Upper lobe of left lung (tissue), 6 donors: ENCODE results near the gene HDX. TPM values are rescaled to one million over a fixed set of nuclear protein-coding genes. Genes with fewer than 3 reads are reported as not detected.

Experiments used
- ATAC-seq, 2 donors: fragments of 200-7000 bp; cut with Tn5 transposase; one replicate each; pipeline ENCODE4 v1.9.1; 2022; ENCODE audit warnings: mild to moderate bottlenecking in 2 of 2, moderate library complexity in 2 of 2; ENCODE audit not compliant: low FRiP score in 2 of 2
- DNase-seq, 2 donors: peaks; one replicate each; pipeline ENCODE4 v3.0.0-alpha.2; 2019 to 2020
- H3K27ac ChIP-seq, 4 donors: fragments of 200-600 bp; sonication (generic); one replicate each; pipeline ENCODE4 v1.5.1; 2016 to 2019
- H3K27me3 ChIP-seq, 4 donors: fragments of 200-600 bp; sonication (generic); one replicate each; pipeline ENCODE4 v1.5.1; 2017 to 2019
- H3K36me3 ChIP-seq, 4 donors: fragments of 200-600 bp; sonication (generic); one replicate each; pipeline ENCODE4 v1.5.1; 2016 to 2019
- H3K4me1 ChIP-seq, 4 donors: fragments of 200-600 bp; sonication (generic); one replicate each; pipeline ENCODE4 v1.5.1; 2018 to 2019
- H3K4me3 ChIP-seq, 4 donors: fragments of 200-600 bp; sonication (generic); one replicate each; pipeline ENCODE4 v1.5.1; 2017 to 2019; ENCODE audit warnings: mild to moderate bottlenecking in 2 of 4, moderate library complexity in 1 of 4
- H3K9me3 ChIP-seq, 4 donors: fragments of 200-600 bp; sonication (generic); one replicate each; pipeline ENCODE4 v1.5.1; 2018 to 2019
- CTCF ChIP-seq, 6 experiments: fragments of 450-650 bp in 4 of 6; fragments of 200-600 bp in 2 of 6; sonication (generic) in 2 of 6; IDR thresholded peaks; one replicate each; pipeline ENCODE4 v1.5.1; 2016 to 2019; ENCODE audit warnings: antibody characterized with exemption in 6 of 6
- EP300 ChIP-seq, 4 donors: sonication (generic); formaldehyde crosslinking; IDR thresholded peaks; one replicate each; pipeline ENCODE4 v1.5.1; 2017; ENCODE audit warnings: antibody characterized with exemption in 4 of 4, control low read depth in 2 of 4
- POLR2A ChIP-seq, 4 donors: fragments of 450-650 bp; IDR thresholded peaks; one replicate each; pipeline ENCODE4 v1.5.1; 2016 to 2017; ENCODE audit warnings: antibody characterized with exemption in 4 of 4, mild to moderate bottlenecking in 2 of 4
- POLR2AphosphoS5 ChIP-seq, 2 donors: sonication (generic); formaldehyde crosslinking; IDR thresholded peaks; one replicate each; pipeline ENCODE4 v1.5.1; 2017; ENCODE audit warnings: antibody characterized with exemption in 2 of 2
- whole genome bisulfite sequencing, 2 donors: methylation state at CpG; one replicate each; pipeline ENCODE4 v1.1.5; 2017 to 2018; 5-methylcytosine and 5-hydroxymethylcytosine counted together
- total RNA-seq, 6 donors: library from RNA; depleted of rRNA in 4 of 6; stranded (reverse); fragments of >200 nt in 4 of 6; gene quantifications; one replicate each; pipeline versions ENCODE4 v1.1.0 to v1.2.1, GENCODE V29; 2016 to 2021
- donor health status: DM: no; HTN: no; CAD: no; lungs with moderate emphysema.
- donor health status: DM: no; HTN: yes; CAD: no; lungs with severe emphysema.

The HDX gene
- total RNA-seq, 6 donors from 2014 or later = 1.00 to 5.8 (median 3.2) TPM

- no peak for ATAC-seq
- Histone ChIP-seq H3K9me3 (no peaks in the 10 kb centered on the region), H3K36me3 (no peaks in the 10 kb centered on the region), H3K4me3 (no peak overlapping the region), H3K4me1 (no peaks in the 10 kb centered on the region), H3K27me3 (no peaks in the 10 kb centered on the region), H3K27ac (no peak overlapping the region)
- TF ChIP-seq POLR2A (IDR thresholded peaks at IDR 0.05) (no peak), CTCF (IDR thresholded peaks at IDR 0.05) (no peak), EP300 (IDR thresholded peaks at IDR 0.05) (no peak), POLR2AphosphoS5 (IDR thresholded peaks at IDR 0.05) (no peak)
- DNase-seq = no peak
- 80 to 92% methylated on average over 2 of the region's 2 CpGs for WGBS, 2 donors
Observed at GRCh38 chrX:84479086-84479485, 23.2 kb downstream of the HDX start.

- no peaks in the 10 kb centered on the region for H3K27me3 ChIP-seq
- H3K9me3 ChIP-seq = no peaks in the 10 kb centered on the region
- H3K4me1 ChIP-seq = no peaks in the 10 kb centered on the region
- H3K27ac ChIP-seq = no peak overlapping the region
- ATAC-seq = no peak
- no peaks in the 10 kb centered on the region for H3K36me3 ChIP-seq
- no peak overlapping the region for H3K4me3 ChIP-seq
- no peak for DNase-seq
- TF ChIP-seq CTCF (IDR thresholded peaks at IDR 0.05) (no peak), POLR2A (IDR thresholded peaks at IDR 0.05) (no peak), POLR2AphosphoS5 (IDR thresholded peaks at IDR 0.05) (no peak), EP300 (IDR thresholded peaks at IDR 0.05) (no peak)
Observed at GRCh38 chrX:84477114-84477513, 25.1 kb downstream of the HDX start.

GRCh38 chrX:84475596-84475995 lies 26.7 kb downstream of the HDX start:
- TF ChIP-seq CTCF (IDR thresholded peaks at IDR 0.05) (no peak), POLR2AphosphoS5 (IDR thresholded peaks at IDR 0.05) (no peak), POLR2A (IDR thresholded peaks at IDR 0.05) (no peak), EP300 (IDR thresholded peaks at IDR 0.05) (no peak)
- DNase-seq (no peak), ATAC-seq (no peak)
- H3K36me3 ChIP-seq = no peaks in the 10 kb centered on the region
- H3K9me3 ChIP-seq = no peaks in the 10 kb centered on the region
- H3K4me1 ChIP-seq = no peaks in the 10 kb centered on the region
- no peak overlapping the region for H3K27ac ChIP-seq
- H3K4me3 ChIP-seq = no peak overlapping the region
- WGBS, 2 donors = 55 to 72% methylated on average over 2 of the region's 2 CpGs
- no peaks in the 10 kb centered on the region for H3K27me3 ChIP-seq

GRCh38 chrX:84475101-84475500 lies 27.2 kb downstream of the HDX start:
- no peak for ATAC-seq
- Histone ChIP-seq H3K36me3 (no peaks in the 10 kb centered on the region), H3K27me3 (no peaks in the 10 kb centered on the region), H3K9me3 (no peaks in the 10 kb centered on the region), H3K4me1 (no peaks in the 10 kb centered on the region), H3K27ac (no peak overlapping the region), H3K4me3 (no peak overlapping the region)
- DNase-seq = no peak
- WGBS, 2 donors = 38 to 58% methylated on average over 2 of the region's 2 CpGs
- TF ChIP-seq CTCF (IDR thresholded peaks at IDR 0.05) (no peak), EP300 (IDR thresholded peaks at IDR 0.05) (no peak)

- ATAC-seq = no peak
- no peak overlapping the region for H3K27ac ChIP-seq
- no peaks in the 10 kb centered on the region for H3K9me3 ChIP-seq
- no peaks in the 10 kb centered on the region for H3K36me3 ChIP-seq
- no peak for DNase-seq
- TF ChIP-seq CTCF (IDR thresholded peaks at IDR 0.05) (no peak), POLR2AphosphoS5 (IDR thresholded peaks at IDR 0.05) (no peak), POLR2A (IDR thresholded peaks at IDR 0.05) (no peak), EP300 (IDR thresholded peaks at IDR 0.05) (no peak)
- H3K27me3 ChIP-seq = no peaks in the 10 kb centered on the region
- H3K4me1 ChIP-seq = no peaks in the 10 kb centered on the region
- no peak overlapping the region for H3K4me3 ChIP-seq
- 41 to 46% methylated on average over 3 of the region's 3 CpGs for WGBS, 2 donors
Observed at GRCh38 chrX:84469226-84469625, 33.0 kb downstream of the HDX start.
